Fibroblast of the aortic adventitia (primary cell): ENCODE data around the gene OR10V1. TPM values are rescaled to one million over a fixed set of nuclear protein-coding genes. Genes with fewer than 3 reads are reported as not detected.

Experiments
- DNase-seq: peaks from one replicate; pipeline ENCODE4 v3.0.0-alpha.2; 2010; ENCODE audit warnings: low read depth
- H3K4me3 ChIP-seq: 2 replicates; pipeline ENCODE4 v1.5.1; 2011; ENCODE audit warnings: low read depth, mild to moderate bottlenecking, control low read depth, low read length, moderate library complexity
- CTCF ChIP-seq: IDR thresholded peaks from 2 replicates; pipeline ENCODE4 v1.5.1; 2011; ENCODE audit warnings: mild to moderate bottlenecking, low read length, control low read depth, inconsistent platforms; ENCODE audit not compliant: insufficient read depth
- total RNA-seq: library from RNA; depleted of rRNA; stranded (reverse); fragments of >200 nt; gene quantifications from 2 replicates; pipeline ENCODE4 v1.2.3, GENCODE V29; 2012; ENCODE audit warnings: low replicate concordance

OR10V1 gene
- total RNA-seq, 1 donor = not detected

GRCh38 chr11:59756558-59756840 is 42.9 kb upstream of the OR10V1 start:
- DNase-seq = no peak
- TF ChIP-seq CTCF = no peak
- H3K4me3 ChIP-seq = peak overlapping the region; percentile 92

- TF ChIP-seq CTCF = no peak
- peak; percentile 69 for DNase-seq
Measured at GRCh38 chr11:59755701-59756557, 42.3 kb upstream of the OR10V1 start.

GRCh38 chr11:59754859-59755700 is 41.4 kb upstream of the OR10V1 start, which contains the start of gene STX3:
TSS of gene STX3 (plus strand) at chr11:59755376. CDS start at chr11:59755606, 230 bp downstream.
- DNase-seq = peak; percentile 53
- peak within 1 kb of the TSS; percentile 92 for H3K4me3 ChIP-seq
- no peak for TF ChIP-seq CTCF

More at GRCh38 chr11:59755701-59756557, 42.3 kb upstream of the OR10V1 start:
- H3K4me3 ChIP-seq = peak overlapping the region; percentile 92

- TF ChIP-seq CTCF = no peak
- no peak for DNase-seq
- peak overlapping the region; percentile 92 for H3K4me3 ChIP-seq
Measured at GRCh38 chr11:59754494-59754858, 40.8 kb upstream of the OR10V1 start.

- peak; percentile 79 for DNase-seq
- peak overlapping the region; percentile 92 for H3K4me3 ChIP-seq
- TF ChIP-seq CTCF = peak; percentile 94
Measured at GRCh38 chr11:59753650-59754493, 40.2 kb upstream of the OR10V1 start.

- no peak for TF ChIP-seq CTCF
- H3K4me3 ChIP-seq = no peak overlapping the region
- no peak for DNase-seq
Measured at GRCh38 chr11:59746111-59746510, 32.5 kb upstream of the OR10V1 start.
